ENCODE measurements around the gene STMND1.

DNA sequence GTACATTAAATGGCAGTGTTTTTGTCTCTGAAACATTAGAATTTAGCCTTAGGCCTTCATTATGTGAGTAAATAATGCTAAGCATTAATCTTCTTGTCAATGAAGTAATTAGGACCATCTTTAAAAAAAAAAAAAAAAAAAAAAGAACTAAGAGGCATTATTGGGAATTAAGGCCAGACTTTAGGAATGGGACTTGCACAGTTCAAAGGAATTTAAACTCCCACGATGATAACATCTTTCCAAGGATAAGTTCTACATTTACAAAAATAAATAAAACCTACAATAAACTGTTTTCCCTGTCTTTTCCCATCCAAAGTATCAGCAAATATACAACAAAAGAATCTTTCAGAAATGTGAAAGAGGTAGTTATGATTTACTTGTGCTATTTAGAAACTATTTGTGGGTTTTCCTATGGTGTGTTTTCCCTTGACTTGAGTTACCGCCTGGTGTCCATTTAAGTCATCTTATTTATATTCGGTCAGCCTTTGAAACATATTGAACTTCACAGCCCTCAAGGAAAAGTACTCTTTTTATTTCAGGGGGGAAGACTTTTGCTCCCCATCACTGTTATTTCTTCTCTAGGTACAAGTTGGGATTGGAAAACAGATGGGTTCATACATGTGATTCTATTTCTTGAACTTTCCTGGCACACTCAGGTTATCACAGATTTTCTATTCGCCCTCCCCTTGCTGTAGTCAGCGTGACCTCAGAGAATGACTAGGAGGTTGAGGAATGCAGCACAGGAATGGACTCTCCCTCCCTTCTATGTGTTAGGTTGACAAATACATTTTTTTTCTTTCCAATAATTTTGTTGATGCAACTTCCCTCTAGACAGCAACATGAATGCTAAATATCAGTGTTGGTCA lies 13.6 kb downstream of the STMND1 start:
- TF ChIP-seq, protein P1, sequence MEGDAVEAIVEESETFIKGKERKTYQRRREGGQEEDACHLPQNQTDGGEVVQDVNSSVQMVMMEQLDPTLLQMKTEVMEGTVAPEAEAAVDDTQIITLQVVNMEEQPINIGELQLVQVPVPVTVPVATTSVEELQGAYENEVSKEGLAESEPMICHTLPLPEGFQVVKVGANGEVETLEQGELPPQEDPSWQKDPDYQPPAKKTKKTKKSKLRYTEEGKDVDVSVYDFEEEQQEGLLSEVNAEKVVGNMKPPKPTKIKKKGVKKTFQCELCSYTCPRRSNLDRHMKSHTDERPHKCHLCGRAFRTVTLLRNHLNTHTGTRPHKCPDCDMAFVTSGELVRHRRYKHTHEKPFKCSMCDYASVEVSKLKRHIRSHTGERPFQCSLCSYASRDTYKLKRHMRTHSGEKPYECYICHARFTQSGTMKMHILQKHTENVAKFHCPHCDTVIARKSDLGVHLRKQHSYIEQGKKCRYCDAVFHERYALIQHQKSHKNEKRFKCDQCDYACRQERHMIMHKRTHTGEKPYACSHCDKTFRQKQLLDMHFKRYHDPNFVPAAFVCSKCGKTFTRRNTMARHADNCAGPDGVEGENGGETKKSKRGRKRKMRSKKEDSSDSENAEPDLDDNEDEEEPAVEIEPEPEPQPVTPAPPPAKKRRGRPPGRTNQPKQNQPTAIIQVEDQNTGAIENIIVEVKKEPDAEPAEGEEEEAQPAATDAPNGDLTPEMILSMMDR (conservative IDR thresholded peaks at IDR 0.05 in 1 of 2, IDR thresholded peaks at IDR 0.05 in 1 of 2; ENCODE audit: low read depth in 1 of 2, low read length in 2 of 2) = no peak
- no peak for TF ChIP-seq EZH2 (IDR thresholded peaks at IDR 0.05; ENCODE audit: low read length, missing control alignments)

All from fibroblast of lung (primary cell).